HUES64 (cell line): ENCODE data around the gene SLC10A1.

ENCODE experiments used
- H3K27ac ChIP-seq: 2 replicates; pipeline ENCODE4 v1.7.0; 2013; ENCODE audit warnings: low read depth, low read length, inconsistent platforms
- H3K27me3 ChIP-seq: 2 replicates; pipeline ENCODE4 v1.6.1; 2013; ENCODE audit warnings: mild to moderate bottlenecking, low read length; ENCODE audit not compliant: insufficient read depth
- H3K36me3 ChIP-seq: 2 replicates; pipeline ENCODE4 v1.6.1; 2013; ENCODE audit warnings: mild to moderate bottlenecking, low read length; ENCODE audit not compliant: insufficient read depth
- H3K4me1 ChIP-seq: 2 replicates; pipeline ENCODE4 v1.6.1; 2013; ENCODE audit warnings: mild to moderate bottlenecking, low read length, moderate library complexity; ENCODE audit not compliant: insufficient read depth
- H3K4me3 ChIP-seq: 2 replicates; pipeline ENCODE4 v1.5.1; 2013; ENCODE audit warnings: mild to moderate bottlenecking, low read length, moderate library complexity
- H3K9ac ChIP-seq: 2 replicates; pipeline ENCODE4 v1.6.1; 2013; ENCODE audit warnings: mild to moderate bottlenecking, low read depth, low read length
- H3K9me3 ChIP-seq: 2 replicates; pipeline ENCODE4 v1.6.1; 2013; ENCODE audit warnings: low read depth, low read length; ENCODE audit not compliant: insufficient read depth
- WGBS: fragments of 150-250, 120-280 bp; methylation state at CpG from one replicate; pipeline ENCODE4 v1.1.7; 2013; ENCODE audit warnings: missing lambda C conversion rate; 5-methylcytosine and 5-hydroxymethylcytosine counted together

The SLC10A1 gene

GRCh38 chr14:69784942-69785341 lies 12.1 kb downstream of the SLC10A1 start:
- peaks cover 10% of the 10 kb centered on the region for H3K36me3 ChIP-seq
- no peaks in the 10 kb centered on the region for H3K4me1 ChIP-seq
- no peaks in the 10 kb centered on the region for H3K27me3 ChIP-seq
- 92% methylated on average over 1 of the region's 1 CpG for WGBS
- no peak overlapping the region for H3K9ac ChIP-seq
- H3K27ac ChIP-seq = no peak overlapping the region
- no peaks in the 10 kb centered on the region for H3K9me3 ChIP-seq
- H3K4me3 ChIP-seq = no peak overlapping the region

- H3K27ac ChIP-seq = no peak overlapping the region
- H3K9ac ChIP-seq = no peak overlapping the region
- H3K36me3 ChIP-seq = peaks cover 49% of the 10 kb centered on the region
- 98% methylated on average over 3 of the region's 3 CpGs for WGBS
- no peaks in the 10 kb centered on the region for H3K27me3 ChIP-seq
- no peak overlapping the region for H3K4me3 ChIP-seq
- H3K9me3 ChIP-seq = no peaks in the 10 kb centered on the region
- no peaks in the 10 kb centered on the region for H3K4me1 ChIP-seq
Observed at GRCh38 chr14:69780952-69781351, 16.1 kb downstream of the SLC10A1 start.

GRCh38 chr14:69780092-69780491 lies 16.9 kb downstream of the SLC10A1 start:
- H3K4me3 ChIP-seq = no peak overlapping the region
- H3K27me3 ChIP-seq = no peaks in the 10 kb centered on the region
- H3K36me3 ChIP-seq = peaks cover 57% of the 10 kb centered on the region
- no peak overlapping the region for H3K9ac ChIP-seq
- H3K27ac ChIP-seq = no peak overlapping the region
- no peaks in the 10 kb centered on the region for H3K9me3 ChIP-seq
- no peaks in the 10 kb centered on the region for H3K4me1 ChIP-seq
- WGBS = 100% methylated on average over 1 of the region's 1 CpG

- Histone ChIP-seq H3K27me3 (no peaks in the 10 kb centered on the region), H3K4me3 (no peak overlapping the region), H3K36me3 (peaks cover 67% of the 10 kb centered on the region), H3K4me1 (no peaks in the 10 kb centered on the region), H3K27ac (no peak overlapping the region), H3K9ac (no peak overlapping the region), H3K9me3 (no peaks in the 10 kb centered on the region)
- 96% methylated on average over 2 of the region's 2 CpGs for WGBS
Observed at GRCh38 chr14:69779088-69779487, 18.0 kb downstream of the SLC10A1 start.

GRCh38 chr14:69776875-69777453 lies 20.1 kb downstream of the SLC10A1 start:
- Histone ChIP-seq H3K27ac (no peak overlapping the region), H3K36me3 (peaks cover 88% of the 10 kb centered on the region)
- WGBS = 95% methylated on average over 4 of the region's 4 CpGs

GRCh38 chr14:69775012-69775411 lies 22.0 kb downstream of the SLC10A1 start:
- no peak overlapping the region for H3K4me3 ChIP-seq
- no peak overlapping the region for H3K9ac ChIP-seq
- no peaks in the 10 kb centered on the region for H3K9me3 ChIP-seq
- no peaks in the 10 kb centered on the region for H3K27me3 ChIP-seq
- 89% methylated on average over 2 of the region's 3 CpGs for WGBS
- no peaks in the 10 kb centered on the region for H3K4me1 ChIP-seq
- H3K36me3 ChIP-seq = peaks cover 98% of the 10 kb centered on the region
- H3K27ac ChIP-seq = no peak overlapping the region

More at GRCh38 chr14:69776875-69777453, 20.1 kb downstream of the SLC10A1 start:
- Histone ChIP-seq H3K27me3 (no peaks in the 10 kb centered on the region), H3K4me3 (no peak overlapping the region), H3K9ac (no peak overlapping the region), H3K9me3 (no peaks in the 10 kb centered on the region), H3K4me1 (no peaks in the 10 kb centered on the region)

- no peak overlapping the region for H3K4me3 ChIP-seq
- WGBS = 92% methylated on average over 7 of the region's 7 CpGs
- peaks cover 100% of the 10 kb centered on the region for H3K36me3 ChIP-seq
- no peak overlapping the region for H3K27ac ChIP-seq
- no peaks in the 10 kb centered on the region for H3K27me3 ChIP-seq
- no peaks in the 10 kb centered on the region for H3K4me1 ChIP-seq
- H3K9ac ChIP-seq = no peak overlapping the region
- H3K9me3 ChIP-seq = no peaks in the 10 kb centered on the region
Observed at GRCh38 chr14:69773571-69774276, 23.3 kb downstream of the SLC10A1 start.

- WGBS = 95% methylated on average over 11 of the region's 11 CpGs
- no peaks in the 10 kb centered on the region for H3K27me3 ChIP-seq
- H3K36me3 ChIP-seq = peaks cover 96% of the 10 kb centered on the region
- H3K9me3 ChIP-seq = no peaks in the 10 kb centered on the region
- no peak overlapping the region for H3K27ac ChIP-seq
- no peak overlapping the region for H3K9ac ChIP-seq
- peaks cover 5% of the 10 kb centered on the region; the same call in 1 of the 2 replicates for H3K4me1 ChIP-seq
- H3K4me3 ChIP-seq = no peak overlapping the region
Observed at GRCh38 chr14:69772082-69773017, 24.7 kb downstream of the SLC10A1 start.

GRCh38 chr14:69771136-69771535 lies 25.9 kb downstream of the SLC10A1 start:
- no peak overlapping the region for H3K27ac ChIP-seq
- no peaks in the 10 kb centered on the region for H3K9me3 ChIP-seq
- no peaks in the 10 kb centered on the region for H3K27me3 ChIP-seq
- no peak overlapping the region for H3K4me3 ChIP-seq
- WGBS = 97% methylated on average over 16 of the region's 16 CpGs
- H3K36me3 ChIP-seq = peaks cover 84% of the 10 kb centered on the region
- H3K4me1 ChIP-seq = peaks cover 9% of the 10 kb centered on the region; the same call in 1 of the 2 replicates
- H3K9ac ChIP-seq = no peak overlapping the region

- H3K27ac ChIP-seq = no peak overlapping the region
- no peaks in the 10 kb centered on the region for H3K9me3 ChIP-seq
- no peak overlapping the region for H3K4me3 ChIP-seq
- peaks cover 9% of the 10 kb centered on the region; the same call in 1 of the 2 replicates for H3K4me1 ChIP-seq
- peaks cover 79% of the 10 kb centered on the region for H3K36me3 ChIP-seq
- no peaks in the 10 kb centered on the region for H3K27me3 ChIP-seq
- WGBS = 98% methylated on average over 3 of the region's 3 CpGs
- H3K9ac ChIP-seq = no peak overlapping the region
Observed at GRCh38 chr14:69770559-69770958, 26.5 kb downstream of the SLC10A1 start.

GRCh38 chr14:69769623-69770022 lies 27.4 kb downstream of the SLC10A1 start:
- H3K4me1 ChIP-seq = peaks cover 9% of the 10 kb centered on the region; the same call in 1 of the 2 replicates
- WGBS = 96% methylated on average over 22 of the region's 22 CpGs
- no peak overlapping the region for H3K4me3 ChIP-seq
- no peaks in the 10 kb centered on the region for H3K27me3 ChIP-seq
- no peak overlapping the region for H3K27ac ChIP-seq
- peaks cover 69% of the 10 kb centered on the region for H3K36me3 ChIP-seq
- H3K9me3 ChIP-seq = no peaks in the 10 kb centered on the region
- no peak overlapping the region for H3K9ac ChIP-seq
